Endothelial cell (in vitro differentiated cells): Measurements from ENCODE around the gene OLFM1. TPM values are rescaled to one million over a fixed set of nuclear protein-coding genes. Genes with fewer than 3 reads are reported as not detected.

Source experiments
- DNase-seq: peaks from one replicate; pipeline ENCODE4 v3.0.0; 2021; ENCODE audit warnings: low spot score
- H3K27ac Mint-ChIP-seq: one replicate; pipeline ENCODE4 v1.8.0; 2021; ENCODE audit warnings: mixed read lengths, inconsistent platforms; ENCODE audit not compliant: unreplicated experiment
- H3K27me3 Mint-ChIP-seq: one replicate; pipeline ENCODE4 v1.8.0; 2021; ENCODE audit warnings: mild to moderate bottlenecking, moderate library complexity, mixed read lengths, inconsistent platforms; ENCODE audit not compliant: unreplicated experiment
- H3K36me3 Mint-ChIP-seq: one replicate; pipeline ENCODE4 v1.8.0; 2021; ENCODE audit warnings: mild to moderate bottlenecking, low read depth, mixed read lengths, inconsistent platforms; ENCODE audit not compliant: unreplicated experiment
- H3K4me1 Mint-ChIP-seq: one replicate; pipeline ENCODE4 v1.8.0; 2021; ENCODE audit warnings: mild to moderate bottlenecking, mixed read lengths, inconsistent platforms; ENCODE audit not compliant: unreplicated experiment
- H3K4me3 Mint-ChIP-seq: one replicate; pipeline ENCODE4 v1.8.0; 2021; ENCODE audit warnings: mild to moderate bottlenecking, mixed read lengths, inconsistent platforms; ENCODE audit not compliant: unreplicated experiment
- H3K9me3 Mint-ChIP-seq: one replicate; pipeline ENCODE4 v1.8.0; 2021; ENCODE audit warnings: mixed read lengths, inconsistent platforms; ENCODE audit not compliant: unreplicated experiment
- CTCF ChIP-seq: fragments of 200-600 bp; sonication (generic); IDR thresholded peaks from one replicate; pipeline ENCODE4 v1.5.0; 2021; ENCODE audit warnings: antibody characterized with exemption; ENCODE audit not compliant: unreplicated experiment
- total RNA-seq: library from RNA; stranded (reverse); fragmentation: NEBNext Ultra II Directional; extraction: Animal tissue kit (Norgen Biotek cat#: 25700); gene quantifications from one replicate; pipeline ENCODE4 v1.2.1, GENCODE V29; 2021; ENCODE audit not compliant: unreplicated experiment

The OLFM1 gene
- total RNA-seq, 1 donor from 2014 or later, result 0.74 TPM

GRCh38 chr9:135141183-135141774 is 53.8 kb downstream of the OLFM1 start:
- DNase-seq, result no peak
- Mint-ChIP-seq H3K27me3 (peaks cover 6% of the 10 kb centered on the region), H3K4me3 (no peak overlapping the region), H3K4me1 (no peaks in the 10 kb centered on the region), H3K36me3 (no peaks in the 10 kb centered on the region), H3K27ac (no peak overlapping the region), H3K9me3 (no peaks in the 10 kb centered on the region)
- TF ChIP-seq CTCF, result no peak

GRCh38 chr9:135144581-135145170 is 57.2 kb downstream of the OLFM1 start:
- Mint-ChIP-seq H3K27ac (no peak overlapping the region), H3K36me3 (no peaks in the 10 kb centered on the region), H3K27me3 (peaks cover 5% of the 10 kb centered on the region), H3K4me3 (no peak overlapping the region), H3K4me1 (no peaks in the 10 kb centered on the region), H3K9me3 (no peaks in the 10 kb centered on the region)
- TF ChIP-seq CTCF, result no peak
- no peak for DNase-seq

- Mint-ChIP-seq H3K27me3 (peaks cover 5% of the 10 kb centered on the region), H3K36me3 (no peaks in the 10 kb centered on the region), H3K27ac (no peak overlapping the region), H3K9me3 (no peaks in the 10 kb centered on the region), H3K4me1 (no peaks in the 10 kb centered on the region), H3K4me3 (no peak overlapping the region)
- DNase-seq, result no peak
- no peak for TF ChIP-seq CTCF
Observed at GRCh38 chr9:135145312-135145711, 57.8 kb downstream of the OLFM1 start.

GRCh38 chr9:135146241-135146640 is 58.8 kb downstream of the OLFM1 start:
- Mint-ChIP-seq H3K27me3 (peaks cover 5% of the 10 kb centered on the region), H3K36me3 (no peaks in the 10 kb centered on the region), H3K9me3 (no peaks in the 10 kb centered on the region), H3K27ac (no peak overlapping the region), H3K4me1 (no peaks in the 10 kb centered on the region), H3K4me3 (no peak overlapping the region)
- no peak for DNase-seq
- TF ChIP-seq CTCF, result no peak

- Mint-ChIP-seq H3K36me3 (no peaks in the 10 kb centered on the region), H3K9me3 (no peaks in the 10 kb centered on the region), H3K4me1 (no peaks in the 10 kb centered on the region), H3K27me3 (peaks cover 5% of the 10 kb centered on the region), H3K4me3 (no peak overlapping the region), H3K27ac (no peak overlapping the region)
- TF ChIP-seq CTCF, result no peak
- no peak for DNase-seq
Observed at GRCh38 chr9:135146766-135147473, 59.5 kb downstream of the OLFM1 start.
